HuH-7.5 (cell line): ENCODE measurements around the gene LARP4B.
A peak's percentile ranks its signal among the peaks of the same experiment; 100 is the strongest.
"Not testable (repeated sequence)": the region's sequence is repeated elsewhere in the genome, so short reads cannot be mapped to it uniquely, and the experiment has no call there.

Experiments
- DNase-seq: peaks from one replicate; pipeline ENCODE4 v3.0.0; 2011; ENCODE audit warnings: low spot score

The LARP4B gene

GRCh38 chr10:785861-786214 is 145.7 kb downstream of the LARP4B start:
- no peak for DNase-seq

DNA sequence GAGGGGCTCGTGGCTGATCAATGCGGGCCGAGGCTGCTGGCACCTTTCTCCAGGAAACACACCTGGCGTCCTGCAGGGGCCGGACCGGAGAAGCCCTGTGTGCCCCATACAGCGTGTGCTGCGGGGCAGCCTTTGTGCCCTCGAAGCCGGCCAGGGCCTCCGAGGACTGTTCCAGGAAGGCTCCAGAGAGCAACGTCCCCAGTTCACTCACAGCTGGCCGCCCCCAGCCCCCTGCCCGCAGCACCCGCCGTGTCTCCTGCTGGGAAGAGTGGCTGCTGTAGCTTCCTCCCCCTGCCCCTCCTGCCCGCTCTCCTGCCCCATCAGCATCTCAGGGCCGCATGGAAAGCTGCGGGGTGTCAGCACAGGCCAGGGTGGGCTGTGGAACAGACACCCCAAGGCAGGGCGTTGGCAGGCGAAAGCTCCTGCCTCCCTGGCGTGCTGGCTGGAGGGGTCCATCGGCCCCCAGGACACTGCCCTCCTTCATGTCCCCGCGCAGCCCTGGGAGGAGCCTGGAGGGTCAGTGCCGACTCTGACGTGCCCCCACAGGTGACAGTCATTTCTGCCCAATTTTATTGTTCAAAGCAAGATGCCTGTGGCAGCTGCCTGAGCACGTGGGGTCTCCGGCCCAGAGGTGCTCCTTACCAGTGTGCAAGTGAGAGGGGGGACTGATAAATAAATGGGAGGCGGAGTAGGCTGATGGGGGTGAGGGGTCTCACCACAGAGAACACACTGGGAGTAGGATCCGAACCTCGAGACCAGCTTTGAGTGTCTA is 146.2 kb downstream of the LARP4B start:
- DNase-seq, result no peak

GRCh38 chr10:784403-785088 is 147.0 kb downstream of the LARP4B start:
- peak; percentile 73 for DNase-seq

GRCh38 chr10:782751-783648 is 148.5 kb downstream of the LARP4B start:
- DNase-seq, result no peak

- no peak for DNase-seq
Measured at GRCh38 chr10:780536-781524, 150.7 kb downstream of the LARP4B start.

GRCh38 chr10:778626-779330 is 152.7 kb downstream of the LARP4B start:
- DNase-seq, result no peak

GRCh38 chr10:777913-778479 is 153.5 kb downstream of the LARP4B start:
- DNase-seq, result no peak

- no peak for DNase-seq
Measured at GRCh38 chr10:776772-777171, 154.7 kb downstream of the LARP4B start.

DNA sequence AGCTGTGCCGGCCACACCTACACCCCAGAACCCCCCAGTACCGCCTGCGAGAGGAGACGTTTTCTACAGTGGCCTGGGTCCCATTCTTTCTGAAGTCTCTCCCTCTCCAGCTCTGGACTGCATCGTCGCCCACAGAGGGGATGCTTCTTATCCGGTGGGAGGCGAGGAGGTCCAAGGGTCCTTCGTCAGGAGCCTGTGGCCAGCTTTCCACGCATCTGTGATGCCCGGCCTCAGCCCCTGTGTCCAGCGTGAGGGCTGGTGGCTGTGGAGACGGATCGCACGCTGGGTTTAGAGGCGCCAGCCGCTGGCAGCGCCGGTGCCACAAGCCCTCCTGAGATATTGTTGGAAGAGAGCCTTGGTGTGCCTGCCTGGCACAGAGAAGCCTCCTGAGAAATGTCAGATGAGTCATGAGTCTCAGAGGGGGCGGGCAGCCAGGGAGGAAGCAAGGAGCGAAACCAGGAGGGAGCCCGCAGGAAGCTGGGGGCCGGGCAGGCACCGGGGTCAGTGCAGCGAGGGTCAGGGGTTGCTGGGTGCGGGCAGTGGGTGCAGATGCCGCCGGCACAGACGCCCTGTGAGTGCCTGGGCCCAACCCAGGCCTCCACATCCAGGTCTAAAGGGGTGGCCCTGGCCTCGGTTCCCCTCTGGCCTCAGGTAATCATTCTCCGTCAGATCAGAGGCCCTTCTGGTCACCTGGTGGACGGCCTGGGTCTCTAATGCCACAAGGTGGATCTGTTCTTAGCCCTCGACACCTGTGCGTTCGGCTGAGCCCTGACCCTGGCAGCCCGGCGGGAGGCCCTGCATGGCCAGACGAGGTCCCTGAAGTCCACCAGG is 156.0 kb downstream of the LARP4B start:
- no peak for DNase-seq

DNA sequence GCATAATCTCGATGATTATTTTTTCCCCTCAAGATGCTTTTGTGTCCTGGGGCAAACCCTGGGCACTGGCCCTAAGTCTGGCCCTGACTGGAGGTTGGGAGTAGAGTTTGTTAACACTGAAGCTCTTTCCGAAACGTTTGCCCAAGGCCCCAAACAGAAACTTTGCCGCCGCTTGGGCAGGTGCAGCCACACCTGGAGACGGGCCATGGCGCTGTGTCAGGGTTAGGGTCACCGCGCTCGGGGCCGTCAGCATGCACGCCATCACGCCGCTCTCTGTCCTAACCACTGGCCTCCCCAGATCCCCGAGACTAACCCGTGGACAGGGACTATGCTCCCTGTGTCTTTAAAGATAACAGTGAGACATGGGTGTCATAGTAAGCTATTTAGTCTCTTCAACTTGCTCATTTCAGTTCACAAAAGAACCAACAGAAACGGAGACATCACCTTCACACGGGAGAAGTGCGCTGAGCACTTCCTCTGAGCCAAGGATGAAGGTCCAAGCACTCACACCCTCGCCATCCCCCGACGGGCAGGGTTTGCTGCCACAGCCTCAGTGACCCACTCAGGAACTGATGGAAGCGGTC is 156.8 kb downstream of the LARP4B start:
- no peak for DNase-seq

DNA sequence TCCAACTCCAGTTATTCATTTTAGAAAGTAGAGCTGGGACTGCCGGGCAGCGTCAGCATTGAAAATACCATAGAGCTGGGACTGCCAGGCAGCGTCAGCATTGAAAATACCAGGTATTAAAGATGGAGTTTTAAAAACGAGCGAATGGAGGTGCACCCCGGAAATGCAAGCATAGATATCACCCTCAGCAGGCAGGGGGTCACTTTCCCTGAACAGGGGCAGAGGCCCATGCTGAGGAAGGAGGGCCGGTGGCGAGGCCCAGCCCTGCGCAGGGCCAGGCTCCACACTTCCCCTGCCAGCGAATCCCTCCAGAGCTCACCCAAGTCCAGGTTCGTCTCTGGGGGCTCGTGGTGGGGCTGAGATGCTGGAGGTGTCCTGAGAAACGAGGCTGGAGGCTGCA is 157.3 kb downstream of the LARP4B start:
- no peak for DNase-seq

DNA sequence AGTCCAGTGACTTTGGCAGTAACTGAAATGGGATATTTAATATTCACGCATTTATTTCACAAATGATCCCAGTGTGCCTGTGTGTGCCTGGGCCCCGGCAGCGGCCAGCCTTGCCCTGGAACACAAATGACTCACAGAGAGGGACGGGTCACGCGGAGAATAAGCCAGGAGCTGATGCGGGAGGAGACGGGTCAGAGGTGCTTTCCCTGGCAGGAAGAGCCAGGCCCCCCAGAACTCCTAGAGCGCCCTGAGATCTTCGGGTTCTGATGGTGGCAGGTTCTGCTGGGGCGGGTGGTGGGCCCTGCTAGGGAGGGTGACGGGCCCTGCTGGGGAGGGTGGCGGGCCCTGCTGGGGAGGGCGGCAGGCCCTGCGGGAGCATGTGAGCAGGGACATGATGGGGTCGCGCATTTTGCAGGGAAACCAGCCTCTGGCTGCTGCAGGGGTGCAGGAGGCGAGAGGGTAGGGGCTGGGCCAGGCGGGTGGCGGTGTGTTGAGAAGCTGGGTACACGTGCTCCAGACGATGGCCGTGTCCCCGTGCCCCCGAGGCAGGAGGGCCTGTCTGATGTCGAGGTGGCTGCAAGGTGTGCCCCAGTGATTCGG is 157.8 kb downstream of the LARP4B start:
- DNase-seq, result no peak

DNA sequence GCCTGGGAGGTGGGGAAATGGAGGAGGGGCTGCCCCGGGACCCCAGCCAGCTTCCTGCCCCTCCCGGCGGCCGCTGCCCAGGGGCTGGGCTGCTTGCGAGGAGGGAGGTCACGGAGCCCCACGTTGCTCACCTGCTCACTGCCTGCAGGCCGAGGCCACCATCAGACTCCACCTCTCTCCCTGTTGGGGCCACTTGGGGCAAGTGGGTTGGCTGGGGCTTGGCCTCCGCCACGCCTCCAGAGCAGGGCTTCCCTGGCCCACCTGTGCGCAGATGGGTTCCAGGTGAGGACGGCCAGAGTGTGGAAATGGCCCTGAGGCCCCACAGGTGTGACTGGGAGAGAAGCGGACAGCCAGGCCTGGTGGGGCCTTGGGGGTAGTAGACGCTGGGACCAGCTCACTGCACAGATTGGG is 159.3 kb downstream of the LARP4B start:
- DNase-seq, result no peak

GRCh38 chr10:771647-772046 is 159.9 kb downstream of the LARP4B start:
- DNase-seq, result no peak

GRCh38 chr10:770975-771374 is 160.5 kb downstream of the LARP4B start:
- DNase-seq, result no peak

DNA sequence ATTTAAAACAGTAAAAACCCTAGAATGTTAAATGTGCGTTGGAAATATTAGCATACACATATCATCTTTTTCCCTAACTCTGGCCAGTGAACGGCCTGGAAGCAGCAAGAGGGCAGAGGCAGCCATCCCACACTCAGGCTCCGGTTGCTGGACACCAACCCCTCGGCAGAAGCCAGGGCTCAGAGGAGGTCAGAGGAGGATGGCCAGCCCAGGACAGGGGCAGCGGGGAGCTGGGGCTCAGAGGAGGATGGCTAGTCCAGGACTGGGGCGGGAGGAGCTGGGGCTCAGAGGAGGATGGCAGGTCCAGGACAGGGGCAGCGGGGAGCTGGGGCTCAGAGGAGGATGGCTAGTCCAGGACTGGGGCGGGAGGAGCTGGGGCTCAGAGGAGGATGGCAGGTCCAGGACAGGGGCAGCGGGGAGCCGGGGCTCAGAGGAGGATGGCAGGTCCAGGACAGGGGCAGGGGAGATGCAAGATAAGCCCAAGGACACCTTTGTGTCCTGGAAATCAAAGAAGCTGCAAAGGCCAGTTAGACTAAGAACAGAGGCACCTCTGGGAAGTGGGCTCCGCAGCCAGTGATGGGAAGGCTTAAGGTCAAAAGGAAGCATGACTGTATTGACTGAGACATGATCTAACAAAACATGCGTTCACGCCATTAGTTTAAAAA is 161.3 kb downstream of the LARP4B start:
- DNase-seq, result not testable (repeated sequence)

DNA sequence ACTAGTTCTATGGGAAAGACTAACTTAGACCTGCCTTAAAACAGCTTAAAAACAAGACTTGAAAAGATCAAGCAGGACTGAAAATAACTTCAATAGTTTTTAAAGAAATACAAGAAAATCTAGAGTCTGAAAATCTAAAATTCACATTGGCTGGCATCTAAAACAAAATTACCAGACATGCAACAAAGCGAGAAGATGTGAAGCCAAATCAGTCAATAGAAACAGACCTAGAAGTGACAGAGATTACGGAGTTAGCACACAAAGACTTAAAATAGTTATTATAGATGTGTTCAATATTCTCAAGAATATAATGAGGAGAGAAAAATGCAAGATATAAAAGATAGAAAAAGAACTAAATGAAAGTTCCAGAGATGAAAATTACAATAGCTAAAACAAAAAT is 163.7 kb downstream of the LARP4B start:
- no peak for DNase-seq

DNA sequence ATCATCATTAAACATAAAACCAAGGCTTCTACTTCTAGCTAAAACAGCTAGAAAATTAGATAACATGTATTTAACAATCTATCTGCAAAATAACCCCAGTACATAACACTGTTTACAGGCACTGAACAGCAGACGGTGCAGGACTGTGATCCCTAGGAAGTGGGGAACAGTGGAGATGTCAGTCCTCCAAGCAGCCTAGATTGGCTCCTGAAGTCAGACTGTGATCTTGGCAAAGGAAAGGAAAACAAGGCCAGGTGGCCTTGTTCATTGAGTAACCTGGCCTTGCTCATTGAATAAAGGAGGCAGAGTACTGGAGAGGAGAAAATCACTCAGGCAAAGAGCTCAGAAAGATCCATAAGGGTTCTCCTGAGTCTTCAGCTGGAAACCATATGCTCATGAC is 164.3 kb downstream of the LARP4B start:
- DNase-seq, result no peak
